Activated naive CD8-positive, alpha-beta T cell treated with anti-CD3 and anti-CD28 coated beads, Interleukin-2, amount 50 U/mL, for 24 hours (primary cell): ENCODE results near the gene MAP3K5.

Source experiments
- ATAC-seq: fragments of 150-1000 bp; cut with Tn5 transposase; one replicate; pipeline ENCODE4 v1.10.0; 2021
- DNase-seq: peaks from one replicate; pipeline ENCODE4 v3.0.0; 2021
- H3K27ac Mint-ChIP-seq: one replicate; pipeline ENCODE4 v1.8.0; 2021; ENCODE audit warnings: mild to moderate bottlenecking, mixed read lengths
- H3K27me3 Mint-ChIP-seq: one replicate; pipeline ENCODE4 v1.8.0; 2021; ENCODE audit warnings: mixed read lengths
- H3K36me3 Mint-ChIP-seq: one replicate; pipeline ENCODE4 v1.8.0; 2021; ENCODE audit warnings: low read depth, mixed read lengths
- H3K4me1 Mint-ChIP-seq: one replicate; pipeline ENCODE4 v1.8.0; 2021; ENCODE audit warnings: mixed read lengths
- H3K4me3 Mint-ChIP-seq: one replicate; pipeline ENCODE4 v1.8.0; 2021; ENCODE audit warnings: mild to moderate bottlenecking, moderate library complexity, mixed read lengths
- H3K9me3 Mint-ChIP-seq: one replicate; pipeline ENCODE4 v1.8.0; 2021; ENCODE audit warnings: mixed read lengths

The MAP3K5 gene

GRCh38 chr6:136738692-136739057 lies 53.6 kb downstream of the MAP3K5 start:
- Mint-ChIP-seq H3K9me3 (no peaks in the 10 kb centered on the region), H3K27me3 (no peaks in the 10 kb centered on the region), H3K4me3 (no peak overlapping the region), H3K27ac (no peak overlapping the region), H3K4me1 (peaks cover 8% of the 10 kb centered on the region), H3K36me3 (no peaks in the 10 kb centered on the region)
- ATAC-seq: no peak
- no peak for DNase-seq

- H3K27ac Mint-ChIP-seq: no peak overlapping the region
- ATAC-seq (no peak), DNase-seq (no peak)
- no peaks in the 10 kb centered on the region for H3K9me3 Mint-ChIP-seq
- no peaks in the 10 kb centered on the region for H3K27me3 Mint-ChIP-seq
- H3K4me3 Mint-ChIP-seq: no peak overlapping the region
- H3K36me3 Mint-ChIP-seq: no peaks in the 10 kb centered on the region
- H3K4me1 Mint-ChIP-seq: peaks cover 8% of the 10 kb centered on the region
Measured at GRCh38 chr6:136737871-136738691, 54.2 kb downstream of the MAP3K5 start.

GRCh38 chr6:136737374-136737844 lies 54.9 kb downstream of the MAP3K5 start:
- Mint-ChIP-seq H3K4me3 (no peak overlapping the region), H3K27ac (no peak overlapping the region), H3K27me3 (no peaks in the 10 kb centered on the region), H3K9me3 (no peaks in the 10 kb centered on the region), H3K4me1 (peaks cover 7% of the 10 kb centered on the region), H3K36me3 (no peaks in the 10 kb centered on the region)
- DNase-seq (no peak), ATAC-seq (no peak)

GRCh38 chr6:136736281-136736960 lies 55.9 kb downstream of the MAP3K5 start:
- Mint-ChIP-seq H3K36me3 (no peaks in the 10 kb centered on the region), H3K27me3 (no peaks in the 10 kb centered on the region), H3K4me3 (no peak overlapping the region), H3K9me3 (no peaks in the 10 kb centered on the region), H3K4me1 (peaks cover 7% of the 10 kb centered on the region), H3K27ac (no peak overlapping the region)
- DNase-seq (no peak), ATAC-seq (no peak)

- Mint-ChIP-seq H3K27ac (no peak overlapping the region), H3K36me3 (no peaks in the 10 kb centered on the region), H3K4me3 (no peak overlapping the region), H3K27me3 (no peaks in the 10 kb centered on the region), H3K9me3 (no peaks in the 10 kb centered on the region), H3K4me1 (peaks cover 12% of the 10 kb centered on the region)
- DNase-seq (no peak), ATAC-seq (no peak)
Measured at GRCh38 chr6:136734977-136735376, 57.3 kb downstream of the MAP3K5 start.

GRCh38 chr6:136732889-136733288 lies 59.4 kb downstream of the MAP3K5 start:
- Mint-ChIP-seq H3K4me3 (no peak overlapping the region), H3K36me3 (no peaks in the 10 kb centered on the region), H3K27me3 (no peaks in the 10 kb centered on the region), H3K9me3 (peaks cover 6% of the 10 kb centered on the region), H3K27ac (no peak overlapping the region), H3K4me1 (peaks cover 14% of the 10 kb centered on the region)
- DNase-seq: no peak
- ATAC-seq: no peak

- no peaks in the 10 kb centered on the region for H3K27me3 Mint-ChIP-seq
- no peak for DNase-seq
- peaks cover 6% of the 10 kb centered on the region for H3K9me3 Mint-ChIP-seq
Measured at GRCh38 chr6:136729832-136730231, 62.4 kb downstream of the MAP3K5 start.

GRCh38 chr6:136728976-136729515 lies 63.2 kb downstream of the MAP3K5 start:
- Mint-ChIP-seq H3K4me1 (peaks cover 17% of the 10 kb centered on the region), H3K36me3 (no peaks in the 10 kb centered on the region), H3K27me3 (no peaks in the 10 kb centered on the region), H3K9me3 (peaks cover 6% of the 10 kb centered on the region), H3K27ac (no peak overlapping the region), H3K4me3 (no peak overlapping the region)
- no peak for ATAC-seq
- no peak for DNase-seq

More at GRCh38 chr6:136729832-136730231, 62.4 kb downstream of the MAP3K5 start:
- Mint-ChIP-seq H3K27ac (no peak overlapping the region), H3K36me3 (no peaks in the 10 kb centered on the region), H3K4me1 (peaks cover 15% of the 10 kb centered on the region), H3K4me3 (no peak overlapping the region)
- no peak for ATAC-seq

GRCh38 chr6:136728033-136728939 lies 64.0 kb downstream of the MAP3K5 start:
- no peaks in the 10 kb centered on the region for H3K36me3 Mint-ChIP-seq
- H3K4me1 Mint-ChIP-seq: peaks cover 24% of the 10 kb centered on the region
- H3K27me3 Mint-ChIP-seq: no peaks in the 10 kb centered on the region
- no peak overlapping the region for H3K27ac Mint-ChIP-seq
- peaks cover 6% of the 10 kb centered on the region for H3K9me3 Mint-ChIP-seq
- no peak for ATAC-seq
- DNase-seq: no peak
- H3K4me3 Mint-ChIP-seq: no peak overlapping the region

- H3K27me3 Mint-ChIP-seq: no peaks in the 10 kb centered on the region
- H3K27ac Mint-ChIP-seq: no peak overlapping the region
- H3K4me1 Mint-ChIP-seq: peaks cover 24% of the 10 kb centered on the region
Measured at GRCh38 chr6:136726837-136727557, 65.3 kb downstream of the MAP3K5 start.

GRCh38 chr6:136725124-136725523 lies 67.2 kb downstream of the MAP3K5 start:
- Mint-ChIP-seq H3K27ac (no peak overlapping the region), H3K4me3 (no peak overlapping the region)

More at GRCh38 chr6:136726837-136727557, 65.3 kb downstream of the MAP3K5 start:
- no peak for ATAC-seq
- no peak for DNase-seq
- H3K36me3 Mint-ChIP-seq: no peaks in the 10 kb centered on the region
- H3K9me3 Mint-ChIP-seq: peaks cover 6% of the 10 kb centered on the region
- H3K4me3 Mint-ChIP-seq: no peak overlapping the region

GRCh38 chr6:136723780-136724179 lies 68.5 kb downstream of the MAP3K5 start:
- no peaks in the 10 kb centered on the region for H3K27me3 Mint-ChIP-seq
- peak overlapping the region; percentile 6 for H3K27ac Mint-ChIP-seq
- no peaks in the 10 kb centered on the region for H3K9me3 Mint-ChIP-seq
- H3K4me3 Mint-ChIP-seq: no peak overlapping the region
- H3K4me1 Mint-ChIP-seq: peaks cover 27% of the 10 kb centered on the region
- DNase-seq: peak; percentile 31
- H3K36me3 Mint-ChIP-seq: peaks cover 9% of the 10 kb centered on the region
- ATAC-seq: peak; percentile 73

More at GRCh38 chr6:136725124-136725523, 67.2 kb downstream of the MAP3K5 start:
- no peak for DNase-seq
- Mint-ChIP-seq H3K4me1 (peaks cover 25% of the 10 kb centered on the region), H3K27me3 (no peaks in the 10 kb centered on the region), H3K9me3 (peaks cover 6% of the 10 kb centered on the region), H3K36me3 (peaks cover 4% of the 10 kb centered on the region)
- no peak for ATAC-seq

GRCh38 chr6:136721467-136721866 lies 70.8 kb downstream of the MAP3K5 start:
- peaks cover 9% of the 10 kb centered on the region for H3K36me3 Mint-ChIP-seq
- no peak for DNase-seq
- H3K4me3 Mint-ChIP-seq: no peak overlapping the region
- H3K9me3 Mint-ChIP-seq: no peaks in the 10 kb centered on the region
- H3K4me1 Mint-ChIP-seq: peaks cover 40% of the 10 kb centered on the region
- no peaks in the 10 kb centered on the region for H3K27me3 Mint-ChIP-seq
- H3K27ac Mint-ChIP-seq: no peak overlapping the region
- ATAC-seq: no peak
